Upper lobe of left lung (tissue), 4 donors: ENCODE measurements around the gene RIPK1.

Experiments
- CTCF ChIP-seq, 6 experiments: fragments of 450-650 bp in 4 of 6; fragments of 200-600 bp in 2 of 6; sonication (generic) in 2 of 6; IDR thresholded peaks; one replicate each; pipeline ENCODE4 v1.5.1; 2016 to 2019; ENCODE audit warnings: antibody characterized with exemption in 6 of 6
- POLR2A ChIP-seq, 4 donors: fragments of 450-650 bp; IDR thresholded peaks; one replicate each; pipeline ENCODE4 v1.5.1; 2016 to 2017; ENCODE audit warnings: antibody characterized with exemption in 4 of 4, mild to moderate bottlenecking in 2 of 4

GRCh38 chr6:3036861-3037637 is 31.2 kb upstream of the RIPK1 start:
- TF ChIP-seq CTCF (IDR thresholded peaks at IDR 0.05) (no peak), POLR2A (IDR thresholded peaks at IDR 0.05) (no peak)
